GM12891 (cell line): ENCODE results near the gene LGALS12.

Experiments used
- DNase-seq: peaks from one replicate; pipeline ENCODE4 v3.0.0; 2011; ENCODE audit warnings: low spot score; ENCODE audit not compliant: insufficient read length
- FAIRE-seq: peaks from 2 replicates; lab custom pipeline; 2011; peaks lifted over from hg19 to GRCh38; lab: Jason Lieb, UNC
- PAX5 ChIP-seq: IDR thresholded peaks from 2 replicates; pipeline ENCODE4 v1.6.1; 2011; ENCODE audit warnings: low read length, moderate library complexity, mild to moderate bottlenecking; ENCODE audit not compliant: insufficient read depth, severe bottlenecking
- POLR2A ChIP-seq: IDR thresholded peaks from 2 replicates; pipeline ENCODE4 v1.6.1; 2011; ENCODE audit warnings: low read depth, low read length, control low read depth
- POLR2AphosphoS5 ChIP-seq: IDR thresholded peaks from 2 replicates; pipeline ENCODE4 v1.6.1; 2011; ENCODE audit warnings: low read depth, low read length, control low read depth
- POU2F2 ChIP-seq: IDR thresholded peaks from 2 replicates; pipeline ENCODE4 v1.6.1; 2011; ENCODE audit warnings: low read depth, mild to moderate bottlenecking, control low read depth, low read length, moderate library complexity
- SPI1 ChIP-seq: IDR thresholded peaks from 2 replicates; pipeline ENCODE4 v1.6.1; 2011; ENCODE audit warnings: low read depth, low read length, control low read depth
- TAF1 ChIP-seq: IDR thresholded peaks from 2 replicates; pipeline ENCODE4 v1.6.1; 2011; ENCODE audit warnings: low read depth, low read length, control low read depth

LGALS12 gene

GRCh38 chr11:63489879-63490278 lies 16.0 kb upstream of the LGALS12 start:
- DNase-seq, result no peak
- no peak for TF ChIP-seq SPI1
- no peak for TF ChIP-seq POLR2A
- no peak for TF ChIP-seq PAX5
- no peak for TF ChIP-seq POLR2AphosphoS5
- no peak for TF ChIP-seq TAF1
- TF ChIP-seq POU2F2, result no peak
- FAIRE-seq, result no peak

- TF ChIP-seq POU2F2 (no peak), POLR2A (no peak), TAF1 (no peak), SPI1 (no peak), PAX5 (no peak), POLR2AphosphoS5 (no peak)
- no peak for FAIRE-seq
Observed at GRCh38 chr11:63490551-63491239, 15.2 kb upstream of the LGALS12 start, which contains the start of gene PLAAT5. TSS of gene PLAAT5 (minus strand) at chr11:63491167. CDS start at chr11:63491034, 133 bp downstream.

GRCh38 chr11:63491240-63491587 lies 14.7 kb upstream of the LGALS12 start:
- TF ChIP-seq POLR2A (no peak), PAX5 (no peak), POU2F2 (no peak)
- FAIRE-seq, result no peak
- no peak for DNase-seq

More at GRCh38 chr11:63490551-63491239, 15.2 kb upstream of the LGALS12 start, which contains the start of gene PLAAT5:
- DNase-seq, result no peak

- no peak for FAIRE-seq
- TF ChIP-seq POLR2AphosphoS5, result no peak
- no peak for DNase-seq
Observed at GRCh38 chr11:63491636-63492372, 14.1 kb upstream of the LGALS12 start.

- FAIRE-seq (no peak), DNase-seq (no peak)
- TF ChIP-seq SPI1, result no peak
- TF ChIP-seq POU2F2, result no peak
- no peak for TF ChIP-seq PAX5
- TF ChIP-seq POLR2AphosphoS5, result no peak
- TF ChIP-seq POLR2A, result no peak
- no peak for TF ChIP-seq TAF1
Observed at GRCh38 chr11:63492441-63492840, 13.4 kb upstream of the LGALS12 start.

- DNase-seq (no peak), FAIRE-seq (no peak)
- TF ChIP-seq TAF1, result no peak
- no peak for TF ChIP-seq PAX5
- TF ChIP-seq POLR2A, result no peak
- no peak for TF ChIP-seq POLR2AphosphoS5
- no peak for TF ChIP-seq SPI1
- no peak for TF ChIP-seq POU2F2
Observed at GRCh38 chr11:63493127-63493526, 12.8 kb upstream of the LGALS12 start.

GRCh38 chr11:63494975-63495374 lies 10.9 kb upstream of the LGALS12 start:
- no peak for DNase-seq
- FAIRE-seq, result no peak
- TF ChIP-seq TAF1, result no peak
- TF ChIP-seq POLR2A, result no peak
- TF ChIP-seq PAX5, result no peak
- TF ChIP-seq POLR2AphosphoS5, result no peak
- TF ChIP-seq SPI1, result no peak
- TF ChIP-seq POU2F2, result no peak

- DNase-seq, result no peak
- TF ChIP-seq POLR2A (no peak), PAX5 (no peak), SPI1 (no peak), POU2F2 (no peak), TAF1 (no peak), POLR2AphosphoS5 (no peak)
- no peak for FAIRE-seq
Observed at GRCh38 chr11:63499874-63500273, 6.0 kb upstream of the LGALS12 start.

GRCh38 chr11:63501236-63501635 lies 4.6 kb upstream of the LGALS12 start:
- FAIRE-seq (no peak), DNase-seq (no peak)
- TF ChIP-seq TAF1 (no peak), PAX5 (no peak), POLR2AphosphoS5 (no peak)

GRCh38 chr11:63502252-63502820 lies 3.5 kb upstream of the LGALS12 start:
- no peak for DNase-seq
- no peak for TF ChIP-seq PAX5
- no peak for TF ChIP-seq POLR2A
- no peak for TF ChIP-seq POLR2AphosphoS5
- TF ChIP-seq POU2F2, result no peak
- TF ChIP-seq TAF1, result no peak
- no peak for TF ChIP-seq SPI1
- no peak for FAIRE-seq
